SK-N-SH (cell line): ENCODE results near the gene SLITRK3. TPM values are rescaled to one million over a fixed set of nuclear protein-coding genes. Genes with fewer than 3 reads are reported as not detected.

Experiments
- CTCF ChIA-PET: fragments of 300-600, 350-600 bp; formaldehyde crosslinking; extraction: SDS; loops from one replicate; lab custom pipeline; 2021; lab: Yijun Ruan, JAX
- POLR2A ChIA-PET: fragments of 350-600 bp; sonication (Branson Sonifier 250); formaldehyde crosslinking; extraction: SDS; loops from one replicate; lab custom pipeline; 2020; ENCODE audit warnings: antibody characterized with exemption, inconsistent platforms; lab: Yijun Ruan, JAX
- DNase-seq: peaks from one replicate; pipeline ENCODE4 v3.0.0; 2012
- H2AFZ ChIP-seq: fragments of 200-600 bp; sonication (generic); 2 replicates; pipeline ENCODE4 v1.8.1; 2016; ENCODE audit warnings: antibody characterized with exemption, mild to moderate bottlenecking, low read depth
- H3F3A ChIP-seq: fragments of 200-600 bp; sonication (generic); replicated peaks from 2 replicates; pipeline ENCODE3; 2016; ENCODE audit warnings: antibody characterized with exemption, mild to moderate bottlenecking; ENCODE audit not compliant: insufficient read depth
- H3K27ac ChIP-seq, 2 experiments: fragments of 200-500 bp in 1 of 2; fragments of 200-600 bp in 1 of 2; sonication (Bioruptor generic) in 1 of 2; sonication (generic), shearing (Covaris generic) in 1 of 2; 2 replicates each; pipeline versions ENCODE4 v1.5.1 to v1.6.1; 2014 to 2016; ENCODE audit warnings: low read depth in 2 of 2, inconsistent platforms in 1 of 2, low read length in 1 of 2, mild to moderate bottlenecking in 1 of 2, mixed read lengths in 1 of 2
- H3K27me3 ChIP-seq: fragments of 200-600 bp; sonication (generic), shearing (Covaris generic); 2 replicates; pipeline ENCODE4 v1.6.1; 2016; ENCODE audit warnings: mixed run types; ENCODE audit not compliant: insufficient read depth
- H3K36me3 ChIP-seq, 2 experiments: fragments of 200-500 bp in 1 of 2; fragments of 200-600 bp in 1 of 2; sonication (Bioruptor generic) in 1 of 2; sonication (generic) in 1 of 2; replicated peaks in 1 of 2; 2 replicates each; pipeline versions ENCODE3 to v1.5.1; 2014 to 2016; ENCODE audit warnings: low read length in 1 of 2, mild to moderate bottlenecking in 1 of 2; ENCODE audit not compliant: insufficient read depth in 2 of 2, control insufficient read depth in 1 of 2
- H3K4me1 ChIP-seq, 2 experiments: fragments of 200-500 bp in 1 of 2; fragments of 200-600 bp in 1 of 2; sonication (Bioruptor generic) in 1 of 2; sonication (generic), shearing (Covaris generic) in 1 of 2; 2 replicates each; pipeline versions ENCODE4 v1.5.1 to v1.6.1; 2014 to 2016; ENCODE audit warnings: low read depth in 1 of 2, low read length in 1 of 2, mixed run types in 1 of 2; ENCODE audit not compliant: insufficient read depth in 2 of 2, control insufficient read depth in 1 of 2
- H3K4me2 ChIP-seq: fragments of 200-600 bp; sonication (generic), shearing (Covaris generic); 2 replicates; pipeline ENCODE4 v1.6.1; 2017; ENCODE audit warnings: mixed run types
- H3K4me3 ChIP-seq, 2 experiments: fragments of 200-500 bp in 1 of 2; fragments of 200-600 bp in 1 of 2; sonication (Bioruptor generic) in 1 of 2; sonication (generic), shearing (Covaris generic) in 1 of 2; 2 replicates each; pipeline versions ENCODE4 v1.5.1 to v1.8.1; 2014 to 2016; ENCODE audit warnings: low read depth in 2 of 2, inconsistent platforms in 1 of 2, low read length in 1 of 2, mild to moderate bottlenecking in 1 of 2, mixed read lengths in 1 of 2, moderate library complexity in 1 of 2
- H3K79me2 ChIP-seq: fragments of 200-600 bp; sonication (generic); 2 replicates; pipeline ENCODE4 v1.8.1; 2017; ENCODE audit warnings: mild to moderate bottlenecking; ENCODE audit not compliant: insufficient read depth
- H3K9ac ChIP-seq: fragments of 200-600 bp; sonication (generic); 2 replicates; pipeline ENCODE4 v1.6.1; 2017; ENCODE audit warnings: mixed run types
- H3K9me2 ChIP-seq: fragments of 200-600 bp; sonication (generic); 2 replicates; pipeline ENCODE4 v1.6.1; 2017; ENCODE audit warnings: mixed run types
- H3K9me3 ChIP-seq: fragments of 200-600 bp; sonication (generic); 2 replicates; pipeline ENCODE4 v1.6.1; 2017; ENCODE audit warnings: mixed run types, mild to moderate bottlenecking, moderate library complexity
- H4K20me1 ChIP-seq: fragments of 200-600 bp; sonication (generic); 2 replicates; pipeline ENCODE4 v1.6.1; 2017; ENCODE audit warnings: mild to moderate bottlenecking, mixed run types; ENCODE audit not compliant: insufficient read depth
- ELF1 ChIP-seq: IDR thresholded peaks from 2 replicates; pipeline ENCODE4 v1.4.0; 2012
- EZH2phosphoT487 ChIP-seq: fragments of 200-600 bp; sonication (generic); IDR thresholded peaks from 2 replicates; pipeline ENCODE4 v1.6.1; 2017; ENCODE audit warnings: low read depth, mixed run types, mild to moderate bottlenecking, antibody characterized with exemption, moderate library complexity, borderline replicate concordance
- FOSL2 ChIP-seq: IDR thresholded peaks from 2 replicates; pipeline ENCODE4 v1.4.0; 2012; ENCODE audit warnings: low read depth, mild to moderate bottlenecking, moderate library complexity, borderline replicate concordance
- JUND ChIP-seq: IDR thresholded peaks from 2 replicates; pipeline ENCODE4 v1.4.0; 2012
- NFIC ChIP-seq: IDR thresholded peaks from 2 replicates; pipeline ENCODE4 v1.4.0; 2012; ENCODE audit warnings: borderline replicate concordance
- NRF1 ChIP-seq: IDR thresholded peaks from 2 replicates; pipeline ENCODE4 v1.6.1; 2012; ENCODE audit warnings: low read depth, mild to moderate bottlenecking, low read length
- RAD21 ChIP-seq: IDR thresholded peaks from 2 replicates; pipeline ENCODE4 v1.6.1; 2012; ENCODE audit warnings: mild to moderate bottlenecking, low read length
- REST ChIP-seq: IDR thresholded peaks from 2 replicates; pipeline ENCODE4 v1.6.1; 2012; ENCODE audit warnings: mild to moderate bottlenecking, low read depth, low read length, moderate library complexity
- RFX5 ChIP-seq: IDR thresholded peaks from 2 replicates; pipeline ENCODE4 v1.6.1; 2012; ENCODE audit warnings: mild to moderate bottlenecking, improper control_type of control experiment, low read length
- RXRA ChIP-seq: IDR thresholded peaks from 2 replicates; pipeline ENCODE4 v1.4.0; 2012; ENCODE audit warnings: low read depth, mild to moderate bottlenecking, borderline replicate concordance
- TCF12 ChIP-seq: IDR thresholded peaks from 2 replicates; pipeline ENCODE4 v1.4.0; 2012
- ZBTB33 ChIP-seq: IDR thresholded peaks from 2 replicates; pipeline ENCODE4 v1.4.0; 2012; ENCODE audit warnings: low read depth, borderline replicate concordance
- WGBS: methylation state at CpG from one replicate; pipeline ENCODE4 v1.1.6; 2017; ENCODE audit warnings: low lambda C conversion rate; 5-methylcytosine and 5-hydroxymethylcytosine counted together
- polyA plus RNA-seq, 3 experiments: library from polyadenylated mRNA; depleted of rRNA; stranded (reverse); fragments of >200 nt; gene quantifications; 2 replicates each; pipeline ENCODE4 v1.2.3, GENCODE V29; 2012

The SLITRK3 gene
- polyA plus RNA-seq, 1 of the 3 experiments (the other 2 are of a cell fraction), result not detected

- H3K27me3 ChIP-seq, result no peaks in the 10 kb centered on the region
- H2AFZ ChIP-seq, result no peak overlapping the region
- no peaks in the 10 kb centered on the region for H3K79me2 ChIP-seq
- TF ChIP-seq RFX5, result no peak
- TF ChIP-seq FOSL2, result no peak
- no peak for TF ChIP-seq NFIC
- no peak for TF ChIP-seq ELF1
- no peak for TF ChIP-seq NRF1
- TF ChIP-seq RAD21, result no peak
- TF ChIP-seq REST, result no peak
- no peak for TF ChIP-seq ZBTB33
- 0% methylated on average over 1 of the region's 1 CpG for WGBS
- no peak overlapping the region for H3K9ac ChIP-seq
- H3K4me3 ChIP-seq, result no peak overlapping the region
- no peaks in the 10 kb centered on the region for H3K4me1 ChIP-seq
- no peak for DNase-seq
- no peaks in the 10 kb centered on the region for H3K9me2 ChIP-seq
- H3K36me3 ChIP-seq, result no peaks in the 10 kb centered on the region
- no peaks in the 10 kb centered on the region for H3F3A ChIP-seq
- no peaks in the 10 kb centered on the region for H4K20me1 ChIP-seq
- no peak overlapping the region for H3K27ac ChIP-seq
- ChIA-PET POLR2A (no interaction called here), CTCF (no interaction called here)
- no peaks in the 10 kb centered on the region for H3K9me3 ChIP-seq
- H3K4me2 ChIP-seq, result no peak overlapping the region
Observed at GRCh38 chr3:165225604-165226003, 29.4 kb upstream of the SLITRK3 start.

- no peaks in the 10 kb centered on the region for H3K9me2 ChIP-seq
- TF ChIP-seq TCF12 (no peak), RAD21 (no peak), JUND (no peak), EZH2phosphoT487 (no peak), RXRA (no peak)
- TF ChIP-seq, all 33 proteins: peak for 0
Observed at GRCh38 chr3:165217739-165218138, 21.6 kb upstream of the SLITRK3 start.

More at GRCh38 chr3:165217739-165218138, 21.6 kb upstream of the SLITRK3 start:
- no peak for DNase-seq
- H3K4me3 ChIP-seq, result no peak overlapping the region
- 15% methylated on average over 2 of the region's 2 CpGs for WGBS
- H3K9ac ChIP-seq, result no peak overlapping the region
- no peaks in the 10 kb centered on the region for H3F3A ChIP-seq
- H3K9me3 ChIP-seq, result no peaks in the 10 kb centered on the region
- H3K79me2 ChIP-seq, result no peaks in the 10 kb centered on the region
- POLR2A ChIA-PET, result no interaction called here
- CTCF ChIA-PET, result no interaction called here
- no peak overlapping the region for H3K4me2 ChIP-seq
- H3K36me3 ChIP-seq, result no peaks in the 10 kb centered on the region
- H2AFZ ChIP-seq, result no peak overlapping the region
- no peak overlapping the region for H3K27ac ChIP-seq
- no peaks in the 10 kb centered on the region for H3K27me3 ChIP-seq
- no peaks in the 10 kb centered on the region for H4K20me1 ChIP-seq
- H3K4me1 ChIP-seq, result no peaks in the 10 kb centered on the region
